Ishikawa (cell line): ENCODE results near the gene PKN1.

Experiments used
- CEBPB ChIP-seq: IDR thresholded peaks from 2 replicates; pipeline ENCODE4 v1.6.1; 2012
- CREB1 ChIP-seq: IDR thresholded peaks from 2 replicates; pipeline ENCODE4 v1.6.1; 2012; ENCODE audit warnings: low read depth
- EGR1 ChIP-seq: IDR thresholded peaks from 2 replicates; pipeline ENCODE4 v1.6.1; 2012
- EP300 ChIP-seq: IDR thresholded peaks from 2 replicates; pipeline ENCODE4 v1.6.1; 2012; ENCODE audit warnings: borderline replicate concordance
- FOXM1 ChIP-seq: IDR thresholded peaks from 2 replicates; pipeline ENCODE4 v1.6.1; 2012; ENCODE audit warnings: low read depth, borderline replicate concordance
- MAX ChIP-seq: IDR thresholded peaks from 2 replicates; pipeline ENCODE4 v1.6.1; 2012
- NFIC ChIP-seq: IDR thresholded peaks from 2 replicates; pipeline ENCODE4 v1.6.1; 2012
- RAD21 ChIP-seq: IDR thresholded peaks from 2 replicates; pipeline ENCODE4 v1.6.1; 2012; ENCODE audit warnings: low read depth
- REST ChIP-seq: IDR thresholded peaks from 2 replicates; pipeline ENCODE4 v1.6.1; 2012; ENCODE audit warnings: low read depth, mild to moderate bottlenecking
- TAF1 ChIP-seq: IDR thresholded peaks from 2 replicates; pipeline ENCODE4 v1.6.1; 2012; ENCODE audit warnings: low read depth, mild to moderate bottlenecking
- TCF12 ChIP-seq: IDR thresholded peaks from 2 replicates; pipeline ENCODE4 v1.6.1; 2012; ENCODE audit warnings: low read depth
- TEAD4 ChIP-seq: IDR thresholded peaks from 2 replicates; pipeline ENCODE4 v1.6.1; 2012
- USF1 ChIP-seq: IDR thresholded peaks from 2 replicates; pipeline ENCODE4 v1.6.1; 2012
- YY1 ChIP-seq: IDR thresholded peaks from 2 replicates; pipeline ENCODE4 v1.6.1; 2012; ENCODE audit warnings: low read depth
- ZBTB7A ChIP-seq: IDR thresholded peaks from 2 replicates; pipeline ENCODE4 v1.6.1; 2012; ENCODE audit warnings: low read depth

The PKN1 gene

GRCh38 chr19:14425696-14426138 lies 7.4 kb upstream of the PKN1 start:
- TF ChIP-seq TEAD4 (no peak), YY1 (no peak), CREB1 (no peak), FOXM1 (no peak), CEBPB (no peak)

- TF ChIP-seq TCF12 (no peak), TAF1 (no peak), FOXM1 (no peak), TEAD4 (no peak), REST (no peak), YY1 (no peak), RAD21 (no peak), EGR1 (no peak), USF1 (no peak), CREB1 (no peak), EP300 (no peak), CEBPB (no peak), MAX (no peak), NFIC (no peak), ZBTB7A (no peak)
Measured at GRCh38 chr19:14427461-14427860, 5.6 kb upstream of the PKN1 start.

DNA sequence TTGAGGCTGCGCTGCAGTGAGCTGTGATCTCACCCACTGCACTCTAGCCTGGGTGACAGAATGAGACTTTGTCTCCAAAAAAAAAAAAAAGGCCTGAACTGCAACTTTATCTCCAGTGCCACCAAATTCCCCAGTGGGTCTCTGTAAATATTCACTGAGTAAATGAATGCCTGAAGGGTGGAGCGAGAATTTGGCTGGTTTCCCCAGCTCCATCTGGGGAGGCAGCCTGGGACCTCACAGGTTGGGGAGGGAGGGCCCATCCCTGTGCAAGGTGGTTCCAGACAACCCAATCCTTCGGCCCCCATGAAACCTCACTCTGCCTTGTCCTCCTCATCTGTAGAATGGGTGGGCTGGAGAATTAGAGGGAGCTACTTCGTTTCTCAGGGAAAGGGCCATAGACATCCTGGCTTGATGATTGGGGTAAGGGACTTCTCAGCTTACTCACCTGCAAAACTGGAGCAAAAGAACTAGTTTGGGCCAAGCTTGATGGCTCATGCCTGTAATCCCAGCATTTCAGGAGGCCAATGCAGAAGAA lies 4.2 kb upstream of the PKN1 start:
- TF ChIP-seq EGR1: no peak

DNA sequence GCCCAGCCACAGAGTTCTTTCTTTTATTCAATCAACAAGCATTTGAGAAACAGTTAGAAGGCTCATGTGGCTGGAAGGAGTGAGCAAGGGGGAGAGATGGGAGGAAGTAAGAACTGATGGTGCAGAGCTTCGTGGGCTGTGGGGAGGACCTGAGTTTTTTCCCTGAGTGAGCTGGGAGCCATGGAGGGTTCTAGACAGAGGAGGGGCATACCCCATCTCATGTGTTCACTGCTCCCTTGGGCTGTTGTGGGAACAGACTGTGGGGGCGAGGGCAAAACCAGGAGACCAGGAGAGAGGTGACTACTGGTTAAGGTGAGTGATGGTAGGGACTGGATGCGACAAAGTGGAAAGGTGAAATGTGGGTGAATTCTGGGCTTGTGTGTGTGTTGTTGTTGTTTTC lies 2.4 kb upstream of the PKN1 start:
- no peak for TF ChIP-seq RAD21
- no peak for TF ChIP-seq CREB1
- TF ChIP-seq EP300: no peak
- TF ChIP-seq MAX: no peak
- TF ChIP-seq TEAD4: no peak
- no peak for TF ChIP-seq TAF1

- TF ChIP-seq RAD21 (no peak), EGR1 (peak; percentile 73), ZBTB7A (peak; percentile 77; the same call in 1 of the 2 replicates), TEAD4 (no peak), TAF1 (peak; percentile 11; the same call in 1 of the 2 replicates), CREB1 (no peak), MAX (peak; percentile 77), TCF12 (peak; percentile 58; the same call in 1 of the 2 replicates), FOXM1 (no peak), EP300 (no peak), CEBPB (no peak), USF1 (peak; percentile 79), YY1 (0 out of 2 replicates have a peak, but pooled peaks have one; percentile 30), NFIC (peak; percentile 88), REST (no peak)
Measured at GRCh38 chr19:14433554-14434501, 722 bp downstream of the PKN1 start.
